GM23248 (cell line): ENCODE data around the gene CSF1R.

Source experiments
- EZH2 ChIP-seq: fragments of 200-600 bp; sonication (generic); IDR thresholded peaks from 2 replicates; pipeline ENCODE4 v1.6.1; 2018; ENCODE audit warnings: antibody characterized with exemption, mild to moderate bottlenecking; ENCODE audit not compliant: insufficient read depth, poor library complexity, severe bottlenecking
- EZH2phosphoT487 ChIP-seq: fragments of 200-600 bp; sonication (generic); IDR thresholded peaks from 2 replicates; pipeline ENCODE4 v1.6.1; 2018; ENCODE audit warnings: antibody characterized with exemption, moderate library complexity, mild to moderate bottlenecking, low read depth; ENCODE audit not compliant: insufficient read depth

DNA sequence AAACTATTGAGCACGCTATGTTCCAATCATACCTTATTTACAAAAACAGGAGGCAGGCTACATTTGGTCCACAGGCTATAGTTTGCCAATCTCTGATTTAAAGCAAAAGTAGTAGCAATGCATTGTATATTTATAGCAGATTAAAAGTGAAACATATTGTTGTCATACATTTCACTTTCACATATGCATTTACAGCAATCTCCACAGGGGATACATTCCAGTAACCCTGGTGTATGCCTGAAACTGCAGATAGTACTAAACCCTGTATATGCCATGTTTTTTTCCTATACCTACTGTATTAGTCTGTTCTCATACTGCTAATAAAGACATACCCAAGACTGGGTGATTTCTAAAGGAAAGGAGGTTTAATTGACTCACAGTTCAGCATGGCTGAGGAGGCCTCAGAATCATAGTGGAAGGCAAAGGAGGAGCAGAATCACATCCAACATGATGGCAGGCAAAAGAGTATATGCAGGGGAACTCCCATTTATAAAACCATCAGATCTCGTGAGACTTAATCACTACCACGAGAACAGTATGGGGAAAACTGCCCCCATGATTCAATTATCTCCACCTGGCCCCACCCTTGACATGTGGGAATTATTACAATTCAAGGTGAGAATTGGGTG, 5.9 kb upstream of the CSF1R start:
- TF ChIP-seq EZH2: no peak
- no peak for TF ChIP-seq EZH2phosphoT487
